ENCODE data around the gene YKT6.
"Not testable (repeated sequence)": the region's sequence is repeated elsewhere in the genome, so short reads cannot be mapped to it uniquely, and the experiment has no call there.

Gene YKT6

DNA sequence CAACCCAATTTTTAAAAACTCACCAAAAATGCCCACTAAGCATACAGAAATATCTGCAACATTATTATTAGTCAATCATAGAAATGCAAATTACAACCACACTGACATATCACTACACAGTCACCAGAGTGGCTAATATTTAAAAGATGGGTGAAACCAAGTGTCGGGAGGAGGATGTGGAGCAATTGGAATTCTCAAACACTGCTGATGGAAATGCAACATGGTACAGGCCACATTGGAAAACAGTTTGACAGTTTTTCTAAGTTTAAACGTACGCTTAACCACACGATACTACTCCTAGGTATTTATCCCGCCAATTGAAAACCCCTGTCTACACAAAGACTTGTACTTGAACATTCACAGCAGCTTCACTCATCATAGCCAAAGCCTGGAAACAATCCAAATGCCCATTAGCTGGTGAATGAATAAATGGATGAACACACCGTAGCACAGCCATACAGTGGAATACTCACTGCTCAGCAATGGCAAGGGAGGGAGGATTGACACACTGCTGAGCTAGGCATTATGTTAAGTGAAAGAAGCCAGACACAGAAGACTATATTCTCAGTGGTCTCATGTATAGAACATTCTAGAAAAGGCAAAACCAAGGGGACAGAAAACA is 27.9 kb upstream of the YKT6 start:
- DNase-seq = no peak

DNA sequence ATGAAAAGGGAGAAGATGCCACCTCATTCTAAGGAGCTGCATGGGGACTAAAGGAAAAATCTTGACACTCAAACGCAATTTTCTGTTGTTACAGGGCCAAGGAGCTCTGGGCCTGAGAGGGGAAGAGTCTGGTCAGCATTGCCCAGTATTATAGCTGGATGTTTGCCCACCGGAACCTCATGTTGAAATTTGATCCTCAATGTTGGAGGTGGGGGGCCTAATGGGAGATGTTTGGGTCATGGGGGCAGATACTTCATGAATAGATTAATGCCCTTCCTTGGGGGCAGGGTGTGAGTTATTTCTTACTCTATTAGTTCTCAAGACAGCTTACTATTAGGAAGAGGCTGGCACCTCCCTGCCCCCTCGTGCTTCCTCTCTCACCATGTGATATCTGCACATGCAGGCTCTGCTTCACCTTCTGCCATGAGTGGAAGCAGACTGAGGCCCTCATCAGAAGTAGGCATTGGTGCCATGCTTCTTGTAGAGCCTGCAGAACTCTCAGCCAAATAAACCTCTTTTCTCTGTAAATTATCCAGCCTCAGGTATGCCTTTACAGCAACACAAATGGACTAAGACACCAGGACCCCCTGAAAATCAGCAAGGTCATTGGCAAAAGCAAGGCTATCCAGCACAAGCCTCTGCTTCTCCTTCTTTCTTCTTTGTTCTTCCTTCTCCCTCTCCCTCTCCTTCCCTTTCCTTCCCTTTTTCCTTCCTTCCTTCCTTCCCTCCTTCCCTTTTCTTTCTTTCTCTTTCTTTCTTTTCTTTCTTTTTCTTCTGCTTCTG is 26.7 kb upstream of the YKT6 start:
- no peak for DNase-seq

- DNase-seq = not testable (repeated sequence)
Measured at GRCh38 chr7:44174694-44174948, 26.2 kb upstream of the YKT6 start.

DNA sequence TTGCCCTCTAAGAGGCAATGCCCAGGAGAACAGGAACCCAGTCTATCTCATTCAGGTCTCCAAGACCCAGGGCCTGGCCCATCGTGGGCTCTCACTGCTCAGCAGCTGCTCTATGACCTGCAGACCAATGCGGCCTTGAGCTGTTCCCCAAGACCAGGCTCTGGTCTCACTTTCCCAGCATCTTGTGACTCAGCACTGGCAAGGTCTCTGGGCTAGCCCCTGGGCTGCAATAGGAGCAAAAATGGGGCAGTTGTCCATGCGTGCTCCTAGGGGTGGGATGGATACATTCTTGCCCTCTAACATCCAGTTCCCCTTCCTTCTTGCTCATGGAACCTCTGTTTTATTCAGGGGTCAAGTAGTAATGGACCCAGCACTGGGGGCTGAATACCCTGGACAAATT is 25.0 kb upstream of the YKT6 start:
- DNase-seq = no peak

DNA sequence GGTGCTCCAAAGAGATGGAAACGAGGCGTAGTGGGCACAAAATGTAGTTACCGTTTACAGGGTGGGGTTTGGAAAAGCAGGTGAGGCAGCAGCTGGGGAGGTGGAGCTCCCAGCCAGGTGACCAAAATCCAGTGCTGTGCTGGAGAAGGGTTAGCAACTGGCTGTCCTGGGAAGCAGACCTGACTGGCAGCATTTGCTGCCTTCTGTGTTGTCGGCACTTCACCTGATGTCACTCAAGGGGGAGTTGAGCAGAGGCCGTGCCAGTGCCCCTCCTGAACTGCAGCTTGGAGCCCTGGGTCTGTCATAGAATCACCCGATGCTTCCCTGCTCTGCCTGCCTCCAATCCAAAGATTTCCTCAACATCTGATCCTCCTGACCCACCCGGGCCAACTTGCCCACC is 24.3 kb upstream of the YKT6 start:
- DNase-seq = no peak

GRCh38 chr7:44177570-44178131 is 23.1 kb upstream of the YKT6 start:
- DNase-seq = no peak

DNA sequence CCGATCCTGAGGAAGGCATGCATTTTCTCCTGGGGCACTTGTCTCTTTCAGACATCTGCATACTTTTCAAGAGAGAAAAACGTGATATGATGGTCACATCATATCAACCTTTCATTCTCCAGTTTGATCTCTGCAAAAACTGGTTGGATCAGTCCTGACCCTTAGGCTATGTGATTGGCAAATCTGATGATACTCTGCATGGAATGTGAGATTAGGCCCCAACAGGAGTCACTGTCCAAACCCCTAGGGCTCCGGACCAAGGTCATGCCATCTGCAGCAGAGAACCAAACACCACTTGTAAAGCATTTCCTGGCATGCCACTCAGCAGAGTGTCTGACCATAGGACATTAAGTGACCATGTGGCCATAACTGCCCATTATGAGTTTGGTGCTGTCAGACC is 20.1 kb upstream of the YKT6 start:
- no peak for DNase-seq

- DNase-seq = no peak
Measured at GRCh38 chr7:44182827-44183226, 18.0 kb upstream of the YKT6 start.

GRCh38 chr7:44183386-44183785 is 17.4 kb upstream of the YKT6 start:
- DNase-seq = peak; percentile 17

DNA sequence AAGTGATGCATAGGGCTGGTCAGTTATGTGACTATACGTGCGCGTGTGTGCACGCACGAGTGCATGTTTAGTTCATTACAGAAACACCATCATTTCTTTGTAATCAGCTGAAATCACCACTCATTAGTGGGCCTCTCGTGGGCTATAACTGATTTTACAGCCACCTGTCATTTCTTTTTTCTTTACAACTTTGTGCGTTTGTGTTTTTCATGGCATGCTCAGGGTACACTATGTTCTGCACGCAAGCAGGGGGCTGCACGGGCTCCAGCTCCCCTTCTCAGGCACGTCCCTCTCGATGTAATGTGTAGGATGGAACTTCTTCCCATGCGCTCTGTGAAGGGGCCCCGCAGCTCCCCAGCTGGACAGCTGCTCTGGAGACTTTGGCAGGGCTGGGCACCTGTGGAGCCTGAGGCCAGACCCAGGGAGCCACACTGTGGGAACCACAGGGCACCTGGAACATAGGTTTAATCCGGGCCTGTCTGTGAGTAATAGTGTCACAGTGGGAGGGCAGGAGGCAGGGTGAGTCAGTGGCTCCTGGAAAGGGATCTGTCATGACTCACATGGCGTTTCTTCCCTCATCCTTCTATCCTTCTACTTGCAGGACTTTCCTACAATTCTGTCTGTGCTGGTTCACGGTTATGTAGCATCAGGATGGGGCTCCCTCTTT is 16.4 kb upstream of the YKT6 start:
- no peak for DNase-seq

GRCh38 chr7:44184873-44185446 is 15.8 kb upstream of the YKT6 start:
- no peak for DNase-seq

- DNase-seq = no peak
Measured at GRCh38 chr7:44185729-44186128, 15.0 kb upstream of the YKT6 start.

DNA sequence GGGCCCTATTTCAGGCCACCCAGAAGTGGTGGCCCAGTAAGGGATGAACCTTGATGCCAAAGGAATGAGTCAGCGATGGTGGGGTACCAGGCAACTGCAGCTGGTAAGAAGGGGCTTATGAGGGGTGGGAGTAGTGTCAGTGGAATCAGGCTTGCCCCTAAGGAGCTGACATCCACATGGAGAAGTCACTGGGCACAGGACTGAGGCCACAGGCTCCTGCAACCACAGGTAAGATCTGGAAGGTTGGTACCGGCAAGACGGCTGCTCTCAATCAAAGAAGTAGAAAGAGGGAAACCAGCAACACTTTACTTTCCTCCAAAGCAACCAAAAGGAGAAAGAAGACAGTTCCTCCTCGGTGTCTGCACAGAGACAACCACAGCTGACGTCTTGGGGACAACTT is 14.0 kb upstream of the YKT6 start:
- no peak for DNase-seq

DNA sequence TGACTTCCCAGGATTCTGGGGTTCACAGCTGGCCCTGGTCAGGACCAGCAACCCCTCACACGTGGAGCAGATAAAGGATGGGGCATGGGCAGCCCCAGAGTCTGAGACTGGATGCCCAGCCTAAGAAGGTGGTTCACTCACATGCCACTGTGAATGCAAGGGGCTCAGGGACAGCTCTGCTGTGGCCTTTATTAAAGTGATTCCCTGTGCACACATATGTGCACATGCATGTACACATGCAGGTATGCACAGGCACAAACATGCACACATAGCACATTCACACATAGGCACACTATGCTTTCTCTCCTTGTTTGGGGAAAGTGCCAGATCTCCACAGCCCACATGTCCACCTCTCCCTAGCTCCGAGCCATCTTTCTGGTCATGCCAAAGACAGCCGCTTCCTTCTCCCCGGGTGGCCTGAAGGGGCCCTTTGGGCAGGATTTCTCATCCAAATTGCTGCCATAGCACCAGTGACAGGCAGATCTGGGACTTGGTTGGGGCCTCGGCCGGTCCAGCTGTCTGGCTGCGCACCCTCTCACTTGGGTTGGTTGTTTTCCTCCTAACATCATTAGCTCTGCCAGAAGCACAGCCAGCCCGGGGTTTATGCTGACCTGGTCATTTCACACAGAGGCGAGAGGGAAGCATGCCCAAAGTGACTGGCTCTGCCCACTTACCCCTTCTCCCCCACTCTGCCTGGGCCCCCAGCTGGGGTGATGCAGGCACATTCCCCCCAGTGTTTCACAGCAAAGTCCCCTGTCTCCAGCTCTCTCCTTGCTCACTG is 13.0 kb upstream of the YKT6 start:
- no peak for DNase-seq

DNA sequence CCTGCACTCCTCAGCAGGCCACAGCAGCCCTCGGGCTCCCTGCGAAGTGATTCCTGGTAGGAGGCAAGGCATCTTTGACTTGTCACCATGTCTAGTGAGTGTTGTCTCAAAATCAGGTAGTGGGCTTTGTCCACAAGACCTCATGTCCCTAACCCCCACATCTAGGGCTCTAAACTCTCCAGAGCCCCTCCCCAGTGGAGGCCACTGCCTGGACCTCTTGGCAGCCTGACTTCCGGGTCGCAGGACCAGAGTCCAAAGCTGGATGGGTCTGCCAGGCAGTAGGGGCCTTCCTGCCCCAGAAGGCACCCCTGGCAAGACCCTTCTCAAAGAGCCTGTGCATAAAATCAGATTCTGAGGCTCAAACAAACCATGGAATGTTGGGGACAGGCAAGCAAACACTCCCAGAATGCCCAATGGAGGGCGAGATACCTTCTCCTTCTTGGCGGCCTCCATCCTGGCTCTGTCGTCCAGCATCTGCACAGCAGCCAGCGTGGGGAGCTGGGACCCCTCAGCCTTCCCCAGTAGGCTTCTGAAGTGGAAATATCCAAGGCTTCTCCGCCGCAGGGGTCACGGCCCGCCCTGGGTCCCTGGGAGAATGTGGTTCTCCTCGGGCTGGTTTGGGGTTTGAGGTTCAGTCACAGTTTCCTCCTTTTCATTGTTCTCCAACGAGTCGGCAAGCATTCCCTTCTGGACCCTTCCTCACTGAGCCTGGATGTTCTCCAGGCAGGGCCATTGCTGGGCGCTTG is 12.1 kb upstream of the YKT6 start:
- no peak for DNase-seq

DNA sequence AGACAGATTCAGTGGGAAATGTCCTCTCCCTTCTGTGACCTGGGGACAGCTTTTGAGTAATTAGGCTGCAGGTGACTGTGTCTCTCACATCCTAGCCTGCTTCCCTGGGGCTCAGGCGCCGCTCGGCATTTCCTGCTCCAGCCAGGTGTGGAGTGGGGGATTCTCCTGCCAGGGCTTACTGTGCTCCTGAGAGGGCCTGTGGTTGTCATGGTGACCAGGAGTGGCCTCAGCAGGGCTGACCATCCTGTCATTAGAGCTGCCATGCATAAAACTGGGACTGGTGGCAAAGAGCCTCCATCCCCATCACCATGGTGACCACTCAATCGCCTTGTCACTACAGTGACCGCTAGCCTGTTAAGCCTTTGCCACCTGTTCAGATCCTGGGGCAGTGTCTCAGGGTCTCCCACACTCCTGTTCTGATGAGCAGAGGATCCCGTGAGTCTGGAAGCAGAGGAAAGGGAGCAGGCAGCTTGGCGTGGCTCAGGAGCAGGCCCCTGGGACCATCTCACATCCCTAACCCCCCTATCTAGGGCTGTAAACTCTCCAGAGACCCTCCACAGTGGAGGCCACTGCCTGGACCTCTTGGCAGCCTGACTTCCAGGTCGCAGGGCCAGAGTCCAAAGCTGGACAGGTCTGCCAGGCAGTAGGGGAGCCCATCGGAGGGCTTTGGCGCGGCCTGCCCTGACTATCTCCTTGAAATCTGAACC is 11.3 kb upstream of the YKT6 start, which contains the start of gene GCK:
Gene GCK, minus strand, starts transcription at position 154 of the 707 bp plus-strand sequence. CDS start 486 bp downstream, outside the sequence.
- no peak for DNase-seq

DNA sequence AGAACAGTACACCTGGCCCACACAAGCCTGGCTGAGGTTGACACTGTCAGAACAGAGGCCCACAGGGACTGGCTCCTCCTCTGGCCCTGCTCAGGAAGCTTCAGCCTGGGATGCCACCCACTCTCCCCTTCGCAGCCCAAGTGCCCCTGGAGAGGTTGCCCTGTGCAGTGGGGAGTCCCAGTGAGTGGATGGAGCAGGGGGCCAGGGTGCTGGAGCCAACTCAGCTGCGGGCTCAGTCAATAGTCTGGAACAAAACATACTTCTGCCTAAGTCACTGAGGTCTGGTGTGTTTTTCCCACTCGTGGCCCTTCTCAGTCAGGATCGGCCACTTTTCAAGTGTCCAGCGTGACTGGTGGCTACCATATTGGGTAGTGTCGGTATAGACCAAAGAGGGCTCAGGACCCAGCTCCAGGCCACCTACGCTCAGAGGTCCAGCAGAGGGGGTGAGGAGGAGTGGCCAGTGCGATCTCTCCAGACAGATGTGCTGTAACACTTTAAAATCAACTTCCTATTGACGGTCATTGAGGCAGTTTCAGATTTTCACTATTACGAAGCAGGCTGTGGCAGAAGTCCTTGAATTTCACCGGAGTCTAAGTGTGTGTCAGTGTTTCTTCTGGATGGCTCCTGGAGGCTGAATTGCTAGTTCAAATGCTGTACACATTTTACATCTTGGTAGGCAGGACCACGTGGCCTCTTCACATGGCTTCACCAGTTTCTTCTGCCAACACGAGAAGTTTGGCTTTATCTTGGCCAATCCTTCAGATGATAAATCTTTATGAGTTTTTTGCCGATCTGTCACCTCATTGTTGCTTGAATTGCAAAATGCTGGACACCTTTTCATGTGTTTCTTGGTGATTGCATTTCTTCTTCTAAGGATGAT is 10.5 kb upstream of the YKT6 start:
- no peak for DNase-seq

DNA sequence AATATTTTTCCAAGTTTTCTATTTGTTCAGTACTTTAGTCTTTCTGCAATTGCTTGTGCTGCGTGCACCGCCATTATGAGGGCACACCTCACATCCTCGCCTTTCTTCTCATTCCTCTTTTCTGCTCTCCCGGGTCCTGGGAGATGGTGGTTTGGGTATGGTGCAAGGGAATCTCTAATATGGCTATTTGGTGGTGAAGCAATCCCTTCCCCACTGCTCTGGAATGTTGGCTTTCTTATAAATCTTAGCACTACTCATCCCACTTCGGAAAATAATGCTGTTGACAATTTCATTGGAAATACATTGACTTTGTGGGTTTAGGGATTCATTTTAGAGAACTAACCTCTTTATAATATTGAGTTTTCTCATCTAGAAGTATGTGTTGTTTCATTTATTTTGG is 9.6 kb upstream of the YKT6 start:
- no peak for DNase-seq

- DNase-seq = no peak
Measured at GRCh38 chr7:44193011-44193802, 7.6 kb upstream of the YKT6 start.

- no peak for DNase-seq
Measured at GRCh38 chr7:44194069-44194468, 6.7 kb upstream of the YKT6 start.

All from NCI-H1048 (cell line).